HepG2 (cell line): Measurements from ENCODE around the gene SLC4A11. TPM values are rescaled to one million over a fixed set of nuclear protein-coding genes. Genes with fewer than 3 reads are reported as not detected.

Experiments used
- DR1 ChIP-seq: sonication (generic); formaldehyde crosslinking; IDR thresholded peaks from 2 replicates; pipeline ENCODE4 v1.8.0; 2021; ENCODE audit warnings: mild to moderate bottlenecking, missing genetic modification reagents, inconsistent platforms
- EZH2 ChIP-seq: conservative IDR thresholded peaks from 2 replicates; pipeline ENCODE4 v1.6.1; 2012; ENCODE audit warnings: mild to moderate bottlenecking, low read depth, low read length, moderate library complexity
- HMGXB4 ChIP-seq, 2 experiments: sonication (generic) in 1 of 2; formaldehyde crosslinking in 1 of 2; IDR thresholded peaks; 2 replicates each; pipeline versions ENCODE4 v1.4.0 to v1.6.1; 2018 to 2020; ENCODE audit warnings: missing genetic modification reagents in 2 of 2, borderline replicate concordance in 1 of 2, low read depth in 1 of 2, mild to moderate bottlenecking in 1 of 2, missing biosample characterization in 1 of 2
- HNF4G ChIP-seq, 2 experiments: sonication (generic) in 1 of 2; formaldehyde crosslinking in 1 of 2; IDR thresholded peaks; 2 replicates each; pipeline versions ENCODE4 v1.4.0 to v1.6.1; 2011 to 2020; ENCODE audit warnings: borderline replicate concordance in 2 of 2, low read depth in 2 of 2, mild to moderate bottlenecking in 2 of 2, low read length in 1 of 2, missing genetic modification reagents in 1 of 2, moderate library complexity in 1 of 2
- IRF9 ChIP-seq: sonication (generic); formaldehyde crosslinking; IDR thresholded peaks from 2 replicates; pipeline ENCODE4 v1.8.0; 2022; ENCODE audit warnings: missing genetic modification reagents, mild to moderate bottlenecking, borderline replicate concordance
- KLF11 ChIP-seq: IDR thresholded peaks from 2 replicates; pipeline ENCODE4 v1.6.1; 2016; ENCODE audit warnings: missing compliant biosample characterization
- NFIC ChIP-seq: IDR thresholded peaks from 2 replicates; pipeline ENCODE4 v1.6.1; 2012; ENCODE audit warnings: mild to moderate bottlenecking, low read length, inconsistent platforms
- RAD51 ChIP-seq: fragments of 450-650 bp; IDR thresholded peaks from 2 replicates; pipeline ENCODE4 v1.6.1; 2016; ENCODE audit warnings: borderline replicate concordance
- RELA ChIP-seq: sonication (generic); formaldehyde crosslinking; IDR thresholded peaks from 2 replicates; pipeline ENCODE4 v1.4.0; 2020; ENCODE audit warnings: missing genetic modification reagents
- SKI ChIP-seq: fragments of 450-650 bp; IDR thresholded peaks from one replicate; pipeline ENCODE4 v1.6.1; 2018; ENCODE audit warnings: mild to moderate bottlenecking; ENCODE audit not compliant: partially characterized antibody
- U2AF1 ChIP-seq: fragments of 200-400 bp; formaldehyde crosslinking; optimal IDR thresholded peaks from 2 replicates; pipeline ENCODE3; 2017; ENCODE audit warnings: mild to moderate bottlenecking, low read depth, low read length
- USF2 ChIP-seq, 2 experiments: sonication (generic) in 1 of 2; formaldehyde crosslinking in 1 of 2; IDR thresholded peaks; 2 replicates each; pipeline versions ENCODE4 v1.5.1 to v1.6.1; 2011 to 2020; ENCODE audit warnings: borderline replicate concordance in 1 of 2, low read depth in 1 of 2, low read length in 1 of 2, mild to moderate bottlenecking in 1 of 2, missing genetic modification reagents in 1 of 2, moderate library complexity in 1 of 2
- YEATS2 ChIP-seq: sonication (generic); formaldehyde crosslinking; IDR thresholded peaks from 2 replicates; pipeline ENCODE4 v1.4.0; 2020; ENCODE audit warnings: missing genetic modification reagents, borderline replicate concordance
- ZFX ChIP-seq: sonication (generic); formaldehyde crosslinking; IDR thresholded peaks from 2 replicates; pipeline ENCODE4 v1.4.0; 2020; ENCODE audit warnings: mild to moderate bottlenecking, low read depth, missing genetic modification reagents, moderate library complexity
- ZNF280D ChIP-seq: sonication (generic); formaldehyde crosslinking; IDR thresholded peaks from 2 replicates; pipeline ENCODE4 v1.5.1; 2020; ENCODE audit warnings: mild to moderate bottlenecking, missing genetic modification reagents
- ZNF354B ChIP-seq: sonication (generic); formaldehyde crosslinking; IDR thresholded peaks from 2 replicates; pipeline ENCODE4 v1.8.0; 2022; ENCODE audit warnings: mild to moderate bottlenecking, missing genetic modification reagents
- ZNF460 ChIP-seq: sonication (generic); formaldehyde crosslinking; IDR thresholded peaks from 2 replicates; pipeline ENCODE4 v1.5.1; 2020; ENCODE audit warnings: missing genetic modification reagents, mild to moderate bottlenecking, borderline replicate concordance
- ZNF83 ChIP-seq: sonication (generic); formaldehyde crosslinking; IDR thresholded peaks from 2 replicates; pipeline ENCODE4 v1.4.0; 2020; ENCODE audit warnings: missing genetic modification reagents, mild to moderate bottlenecking, borderline replicate concordance
- polyA plus RNA-seq, 8 experiments: library from polyadenylated mRNA; depleted of rRNA in 3 of 8; stranded (reverse) in 7 of 8; unstranded in 1 of 8; fragments of >200 nt; fragmentation: Illumina TruSeq in 4 of 8; extraction: Trizol in 4 of 8; gene quantifications; 2 replicates each; pipeline versions ENCODE4 v1.2.1 to v1.2.3, GENCODE V29; 2011 to 2016; ENCODE audit warnings: low read depth in 4 of 8, missing spikeins in 1 of 8, mixed read lengths in 1 of 8; ENCODE audit not compliant: insufficient read depth in 1 of 8
- total RNA-seq, 5 experiments: library from RNA; depleted of rRNA; stranded (reverse); fragments of >200 nt; fragmentation: Illumina TruSeq; extraction: Trizol; gene quantifications; 2 replicates each; pipeline ENCODE4 v1.2.3, GENCODE V29; 2016; ENCODE audit warnings: low read depth in 1 of 5

SLC4A11 gene
- total and polyA plus RNA-seq, 2 of the 13 experiments (the other 11 are each of a cell fraction or from before 2014, with no cell fraction given), result 3.9 to 27.0 TPM

- peak; percentile 78 to 82 for TF ChIP-seq HMGXB4 (CRISPR knock-in tag; IDR thresholded peaks at IDR 0.05; ENCODE audit: borderline replicate concordance in 1 of 2, low read depth in 1 of 2)
- TF ChIP-seq USF2 (IDR thresholded peaks at IDR 0.05; ENCODE audit: low read depth, low read length), result no peak
- TF ChIP-seq USF2 (CRISPR knock-in tag; IDR thresholded peaks at IDR 0.05; ENCODE audit: borderline replicate concordance), result no peak; the same call in 1 of the 2 replicates
- TF ChIP-seq ZNF83 (CRISPR knock-in tag), result no peak; the same call in 1 of the 2 replicates
- peak; percentile 74; the same call in 1 of the 2 replicates for TF ChIP-seq RELA
- no peak for TF ChIP-seq DR1 (CRISPR knock-in tag)
- peak; percentile 72; the same call in 1 of the 2 replicates for TF ChIP-seq HNF4G (IDR thresholded peaks at IDR 0.05; ENCODE audit: borderline replicate concordance, low read depth, low read length)
- peak; percentile 75; the same call in 1 of the 2 replicates for TF ChIP-seq HNF4G (CRISPR knock-in tag; IDR thresholded peaks at IDR 0.05; ENCODE audit: borderline replicate concordance, low read depth)
- 0 out of 2 replicates have a peak, but pooled peaks have one; percentile 65 for TF ChIP-seq KLF11 (CRISPR knock-in tag)
- TF ChIP-seq EZH2, result no peak
- peak; percentile 64; the same call in 1 of the 2 replicates for TF ChIP-seq IRF9 (CRISPR knock-in tag)
- TF ChIP-seq ZNF460, result peak; percentile 20; the same call in 1 of the 2 replicates
- TF ChIP-seq NFIC, result peak; percentile 89; the same call in 1 of the 2 replicates
- peak; percentile 26 for TF ChIP-seq U2AF1
- TF ChIP-seq ZNF280D (CRISPR knock-in tag), result peak; percentile 94; the same call in 1 of the 2 replicates
- peak; percentile 90 for TF ChIP-seq ZFX (CRISPR knock-in tag)
- peak; percentile 78; the same call in 1 of the 2 replicates for TF ChIP-seq YEATS2 (CRISPR knock-in tag)
- TF ChIP-seq ZNF354B (CRISPR knock-in tag), result no peak
- no peak for TF ChIP-seq RAD51
- peak; percentile 90 for TF ChIP-seq SKI
Measured at GRCh38 chr20:3222635-3223600, 16.1 kb downstream of the SLC4A11 start (continued).
